Right cardiac atrium (tissue), 5 donors: Measurements from ENCODE around the gene VWA5A. TPM values are rescaled to one million over a fixed set of nuclear protein-coding genes. Genes with fewer than 3 reads are reported as not detected.

Experiments used
- ATAC-seq, 2 donors: fragments of 200-7000 bp; cut with Tn5 transposase; one replicate each; pipeline versions ENCODE4 v1.8.0 to v1.9.1; 2020; ENCODE audit warnings: moderate library complexity in 2 of 2, mild to moderate bottlenecking in 1 of 2
- DNase-seq, 3 donors: peaks; one replicate each; pipeline ENCODE4 v3.0.0-alpha.2; 2020
- H3K27ac ChIP-seq: one replicate; pipeline ENCODE4 v1.5.1; 2013; ENCODE audit warnings: mild to moderate bottlenecking, low read length, control low read depth, moderate library complexity
- H3K27me3 ChIP-seq: one replicate; pipeline ENCODE4 v1.6.1; 2013; ENCODE audit not compliant: control insufficient read depth, insufficient read depth
- H3K4me1 ChIP-seq: one replicate; pipeline ENCODE4 v1.6.1; 2013; ENCODE audit warnings: low read length; ENCODE audit not compliant: control insufficient read depth, insufficient read depth
- H3K4me3 ChIP-seq: one replicate; pipeline ENCODE4 v1.5.1; 2013; ENCODE audit warnings: low read length, control low read depth
- H3K9me3 ChIP-seq: one replicate; pipeline ENCODE4 v1.6.1; 2013; ENCODE audit warnings: low read length; ENCODE audit not compliant: control insufficient read depth
- WGBS: extraction: QIAGEN DNeasy Blood & Tissue Kit; methylation state at CpG from one replicate; pipeline ENCODE4 v1.1.7; 2013; 5-methylcytosine and 5-hydroxymethylcytosine counted together
- intact Hi-C, 4 donors: fragments of 100-400 bp; cut with DNase I; formaldehyde crosslinking; loops; one replicate each; pipeline versions ENCODE4 v1.11.0 to v1.14.0; 2022 to 2023
- polyA plus RNA-seq: library from polyadenylated mRNA; stranded (reverse); fragments of 200-250 nt; gene quantifications from one replicate; pipeline ENCODE4 v1.2.3, GENCODE V29; 2013
- total RNA-seq, 4 donors: library from RNA; stranded (reverse); fragmentation: NEBNext Ultra II Directional; extraction: Animal tissue kit (Norgen Biotek cat#: 25700); gene quantifications; one replicate each; pipeline ENCODE4 v1.2.1, GENCODE V29; 2021
- donor health status: healthy with polysubstance abuse.
- donor health status: DM: no; HTN: yes; CAD: no.
- donor health status: DM: no; HTN: no; CAD: no.
- donor health status: DM: no; HTN: yes; CAD: no; lungs with severe emphysema.
- donor health status: DM: yes; HTN: yes; CAD: no.

Gene VWA5A
- total and polyA plus RNA-seq, 5 donors: 3.1 to 7.1 (median 5.5) TPM

DNA sequence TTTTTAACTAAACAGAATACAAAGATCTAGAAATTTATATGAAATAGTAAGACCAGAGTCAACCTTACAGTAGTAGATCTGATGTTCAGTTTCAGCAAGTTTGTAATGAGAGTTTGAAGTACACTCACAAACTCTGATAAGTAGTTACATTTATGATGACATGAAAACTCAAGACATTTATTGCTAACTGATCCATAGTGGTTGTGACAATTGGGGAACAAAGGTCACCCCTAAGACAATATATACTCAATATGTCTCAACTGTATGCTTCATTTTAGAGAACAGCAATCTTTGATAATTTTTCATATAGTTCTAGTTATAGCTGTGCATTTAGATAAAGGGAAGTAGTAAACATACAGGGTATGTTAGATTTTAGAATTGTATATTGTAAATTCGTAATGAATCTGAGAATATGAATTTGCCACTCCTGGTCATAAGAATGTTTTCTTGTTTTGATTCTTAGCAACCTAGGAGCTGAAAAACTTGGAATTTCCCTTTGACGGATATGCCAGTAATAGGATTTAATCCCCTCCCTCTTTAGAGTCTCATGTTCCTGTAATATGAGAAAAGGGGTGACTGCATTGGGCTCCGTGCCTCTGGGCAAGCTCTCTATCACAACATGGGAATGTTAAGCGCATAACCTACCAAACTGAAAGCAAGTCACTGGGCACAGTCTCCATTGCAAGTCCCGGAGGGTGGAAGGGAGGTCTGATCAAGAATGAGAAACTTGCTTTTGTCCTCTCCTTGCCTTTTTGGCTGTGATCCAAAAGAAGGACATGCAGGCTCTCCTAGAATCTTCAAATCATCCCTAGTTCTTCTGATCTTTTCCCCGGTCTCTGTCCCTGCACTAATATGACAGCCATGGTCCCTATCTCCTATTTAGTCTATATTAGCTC is 79.3 kb downstream of the VWA5A start:
- H3K4me1 ChIP-seq: no peaks in the 10 kb centered on the region
- ATAC-seq: peak; percentile 43 to 73
- no peak overlapping the region for H3K4me3 ChIP-seq
- 52% methylated on average over 6 of the region's 6 CpGs for WGBS
- H3K27me3 ChIP-seq: no peaks in the 10 kb centered on the region
- intact Hi-C loops: loop anchor here in 2 of 4 donors (10.0 kb wide), 1 partner anchor 120 kb away; no protein-coding TSS in a partner anchor
- DNase-seq: peak; percentile 35 to 57 (median 56)
- no peaks in the 10 kb centered on the region for H3K9me3 ChIP-seq
- no peak overlapping the region for H3K27ac ChIP-seq

DNA sequence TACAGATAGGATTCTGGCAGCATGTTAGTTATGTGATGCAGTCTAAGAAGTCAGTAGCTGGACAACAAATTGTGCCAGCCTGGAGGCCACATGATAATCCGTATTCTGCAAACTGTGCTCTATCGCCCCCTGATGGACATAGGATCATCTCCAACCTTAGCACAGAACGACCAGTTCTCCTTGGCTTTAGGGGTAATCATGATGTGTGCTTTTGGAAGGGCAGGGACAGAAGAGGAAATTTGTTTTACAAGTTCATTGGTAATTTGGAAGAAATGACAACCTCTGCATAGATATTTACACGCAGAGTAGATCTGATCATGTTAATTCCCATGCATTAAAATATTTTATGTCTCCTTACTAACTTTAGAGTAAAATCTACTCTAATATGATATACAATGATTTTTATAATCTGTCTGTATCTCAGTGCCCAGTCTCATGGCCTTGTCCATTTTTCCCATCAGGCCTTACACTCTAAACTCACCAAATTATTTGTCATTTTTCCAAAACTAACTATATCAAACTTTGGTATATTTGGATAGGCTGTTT is 80.0 kb downstream of the VWA5A start:
- intact Hi-C loops: loop anchor here in 2 of 4 donors (10.0 kb wide), 1 partner anchor 120 kb away; no protein-coding TSS in a partner anchor
- H3K27ac ChIP-seq: no peak overlapping the region

More for the DNA sequence above, 80.0 kb downstream of the VWA5A start:
- no peaks in the 10 kb centered on the region for H3K9me3 ChIP-seq
- no peak overlapping the region for H3K4me3 ChIP-seq
- no peaks in the 10 kb centered on the region for H3K4me1 ChIP-seq
- ATAC-seq (peak; percentile 62 to 74), DNase-seq (peak in 2 of 3 donors; percentile 23 to 46)
- 24% methylated on average over 4 of the region's 4 CpGs for WGBS
- no peaks in the 10 kb centered on the region for H3K27me3 ChIP-seq

Other genes with a start within 250 kb of the VWA5A start
- gene TMEM225, start 229.8 kb upstream of the VWA5A start, total RNA-seq: not detected
- not detected for gene TMEM225, start 229.8 kb upstream of the VWA5A start, polyA plus RNA-seq
- under 1 TPM in 2 of 4 donors, not detected in 2; 0.09 to 0.20 TPM for gene OR8D4, start 213.3 kb upstream of the VWA5A start, total RNA-seq
- not detected for gene OR8D4, start 213.3 kb upstream of the VWA5A start, polyA plus RNA-seq
- under 1 TPM in 1 of 4 donors, not detected in 3; 0.20 TPM for gene OR4D5, start 175.8 kb upstream of the VWA5A start, total RNA-seq
- gene OR4D5, start 175.8 kb upstream of the VWA5A start, polyA plus RNA-seq: not detected
- not detected for gene OR6T1, start 171.6 kb upstream of the VWA5A start, total RNA-seq
- not detected for gene OR6T1, start 171.6 kb upstream of the VWA5A start, polyA plus RNA-seq
- not detected for gene OR10S1, start 137.7 kb upstream of the VWA5A start, total RNA-seq
- gene OR10S1, start 137.7 kb upstream of the VWA5A start, polyA plus RNA-seq: not detected
- gene OR10G6, start 120.3 kb upstream of the VWA5A start, total RNA-seq: not detected
- gene OR10G6, start 120.3 kb upstream of the VWA5A start, polyA plus RNA-seq: not detected
- gene OR10G4, start 102.5 kb upstream of the VWA5A start, total RNA-seq: not detected
- gene OR10G4, start 102.5 kb upstream of the VWA5A start, polyA plus RNA-seq: not detected
- not detected for gene OR10G9, start 92.4 kb upstream of the VWA5A start, total RNA-seq
- not detected for gene OR10G9, start 92.4 kb upstream of the VWA5A start, polyA plus RNA-seq
- gene OR10G8, start 88.7 kb upstream of the VWA5A start, total RNA-seq: not detected
- gene OR10G8, start 88.7 kb upstream of the VWA5A start, polyA plus RNA-seq: not detected
- gene OR10G7, start 74.1 kb upstream of the VWA5A start, total RNA-seq: not detected
- not detected for gene OR10G7, start 74.1 kb upstream of the VWA5A start, polyA plus RNA-seq
- gene OR10D3, start 67.9 kb downstream of the VWA5A start, total RNA-seq: not detected
- gene OR10D3, start 67.9 kb downstream of the VWA5A start, polyA plus RNA-seq: not detected
- gene OR8G1, start 125.6 kb downstream of the VWA5A start, total RNA-seq: not detected
- gene OR8G1, start 125.6 kb downstream of the VWA5A start, polyA plus RNA-seq: not detected
- not detected for gene OR8G5, start 140.9 kb downstream of the VWA5A start, total RNA-seq
- not detected for gene OR8G5, start 140.9 kb downstream of the VWA5A start, polyA plus RNA-seq
- gene OR8D1, start 198.5 kb downstream of the VWA5A start, total RNA-seq: not detected
- gene OR8D1, start 198.5 kb downstream of the VWA5A start, polyA plus RNA-seq: not detected
- not detected for gene OR8D2, start 204.7 kb downstream of the VWA5A start, total RNA-seq
- not detected for gene OR8D2, start 204.7 kb downstream of the VWA5A start, polyA plus RNA-seq